Hematopoietic multipotent progenitor cell treated with erythropoietin and hydrocortisone succinate and interleukin-3 and kit ligand, for 6 days (in vitro differentiated cells): Measurements from ENCODE around the gene TGIF1.

Experiments used
- DNase-seq: peaks from one replicate; pipeline ENCODE4 v3.0.0-alpha.2; 2015

Gene TGIF1

GRCh38 chr18:3486512-3486911 lies 36.5 kb downstream of the TGIF1 start:
- DNase-seq = peak; percentile 60

- DNase-seq = no peak
These were observed 39.5 kb downstream of the TGIF1 start for GRCh38 chr18:3489462-3489861.

DNA sequence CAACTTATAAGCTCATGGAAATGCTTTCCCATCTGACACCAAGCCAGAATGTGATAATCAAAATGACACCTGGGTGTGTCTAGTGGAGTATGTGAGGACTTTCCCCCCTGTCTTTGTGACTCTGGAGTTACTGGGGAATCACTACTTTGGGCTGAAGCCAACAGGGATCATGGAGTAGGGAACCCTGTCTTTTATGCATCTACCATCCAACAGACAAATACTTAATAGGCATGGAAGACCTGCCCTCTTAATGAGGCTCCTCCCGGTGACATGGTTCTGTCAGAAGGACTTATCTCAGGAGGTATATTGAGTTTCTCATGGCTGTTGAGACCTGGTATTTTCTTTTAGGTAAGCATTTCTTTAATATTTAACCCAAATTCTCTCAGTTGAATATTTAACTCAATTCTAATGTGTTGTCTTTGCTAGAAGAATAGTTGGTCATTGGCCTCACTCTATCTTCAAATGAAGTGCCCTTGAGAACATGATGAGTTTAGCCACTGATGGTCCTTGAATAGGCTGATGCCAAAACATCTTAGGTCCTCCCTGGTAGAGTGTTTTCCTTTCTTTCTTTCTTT lies 42.1 kb downstream of the TGIF1 start:
- DNase-seq = no peak

- DNase-seq = no peak
These were observed 42.7 kb downstream of the TGIF1 start for GRCh38 chr18:3492721-3493120.

DNA sequence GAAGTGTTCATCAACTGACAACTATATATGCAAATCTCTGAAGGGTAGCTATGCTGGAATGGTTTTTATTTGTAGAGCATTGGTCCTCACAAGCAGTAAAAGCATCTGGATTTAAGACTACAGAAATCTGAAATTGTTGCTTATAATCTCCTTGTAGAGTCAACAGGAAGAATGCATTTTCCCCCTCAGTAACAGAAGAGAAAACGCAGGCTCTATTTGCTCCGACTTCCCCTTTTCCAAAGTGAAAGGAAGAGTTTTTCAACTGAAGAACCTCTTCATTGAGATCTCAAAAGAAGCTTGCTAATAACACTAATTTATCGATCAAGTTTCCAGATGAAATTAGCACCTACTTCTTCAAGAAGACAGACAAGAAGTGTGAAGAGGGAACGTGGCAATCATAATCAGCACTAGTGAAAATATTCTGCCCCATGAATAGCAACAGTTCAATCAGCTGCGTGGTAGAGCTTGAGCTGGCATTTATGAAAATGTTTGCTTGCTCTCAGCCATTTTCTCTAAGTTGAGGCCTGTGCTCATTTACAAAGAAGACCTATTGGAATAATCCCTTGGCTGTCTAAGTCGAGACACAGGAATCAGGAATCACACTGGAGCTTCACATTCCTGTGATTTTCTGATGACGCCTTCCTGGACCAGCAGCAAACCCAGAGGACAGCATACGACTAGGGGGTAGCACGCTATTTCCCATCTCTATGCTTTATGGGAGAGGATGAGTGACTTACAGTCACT lies 43.7 kb downstream of the TGIF1 start:
- peak; percentile 51 for DNase-seq

DNA sequence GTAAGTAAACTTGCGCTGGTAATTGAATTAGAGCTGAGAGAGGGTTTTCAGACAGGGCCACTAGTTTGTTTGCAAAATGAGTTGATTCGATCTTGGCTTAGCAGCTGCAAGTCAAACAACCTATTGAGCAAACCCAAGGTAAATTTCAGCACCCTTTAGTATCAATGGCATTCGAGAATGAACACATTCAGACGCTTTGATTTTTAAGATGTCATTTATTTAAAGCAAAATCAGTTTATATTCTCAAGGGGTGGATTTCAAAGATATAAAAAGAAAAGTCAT lies 44.2 kb downstream of the TGIF1 start:
- DNase-seq = no peak

DNA sequence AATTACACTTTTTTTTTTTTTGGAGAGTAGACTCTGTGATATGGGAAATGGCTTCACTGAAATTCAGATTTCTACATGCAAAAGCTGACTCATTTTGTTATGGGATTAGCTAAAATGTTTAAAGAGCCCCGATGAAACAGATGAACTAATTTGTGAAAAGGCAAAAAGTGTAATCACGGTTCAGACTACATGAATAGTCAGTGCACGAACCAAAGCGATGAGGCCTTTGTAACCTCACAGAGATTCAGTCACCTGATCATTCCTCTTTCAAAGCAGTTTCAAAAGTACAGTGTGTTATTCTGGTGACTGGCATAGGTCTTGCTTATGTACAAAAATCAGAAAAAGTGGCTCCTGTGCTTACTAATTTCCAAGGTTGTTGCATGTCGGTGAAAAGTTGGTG lies 44.6 kb downstream of the TGIF1 start:
- no peak for DNase-seq

DNA sequence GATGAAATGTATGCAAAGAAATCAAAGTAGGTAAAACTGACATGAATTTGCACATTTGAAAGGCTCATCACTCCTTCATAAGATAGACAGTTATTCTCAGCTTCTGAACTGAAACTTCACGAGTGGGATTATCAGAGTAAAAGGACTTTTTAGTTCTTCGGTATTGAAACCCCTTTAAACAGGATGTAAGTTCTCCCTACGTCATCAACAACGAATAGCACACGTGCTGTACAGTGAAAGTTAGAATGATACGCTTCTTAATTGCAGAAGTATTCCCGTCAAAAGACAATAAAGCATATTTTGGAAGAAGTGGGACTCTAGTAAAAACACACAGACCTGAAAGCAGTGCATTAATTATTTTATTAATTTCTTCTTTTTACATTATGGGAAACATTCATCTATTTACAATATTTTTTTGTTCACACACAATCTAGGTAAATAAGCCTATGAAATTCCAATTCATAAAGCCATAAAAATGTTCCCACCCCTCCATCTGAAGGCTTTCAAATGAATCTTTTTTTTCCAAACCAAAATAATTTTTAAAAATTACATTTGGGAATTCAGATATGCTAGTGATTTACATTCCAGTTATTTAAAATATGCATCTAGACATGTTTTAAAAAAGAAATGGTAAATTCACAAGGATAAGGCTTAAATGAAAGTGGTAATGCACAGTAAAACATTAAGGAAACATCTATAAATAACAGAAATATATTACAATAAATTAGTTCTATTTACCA lies 45.9 kb downstream of the TGIF1 start:
- DNase-seq = no peak

DNA sequence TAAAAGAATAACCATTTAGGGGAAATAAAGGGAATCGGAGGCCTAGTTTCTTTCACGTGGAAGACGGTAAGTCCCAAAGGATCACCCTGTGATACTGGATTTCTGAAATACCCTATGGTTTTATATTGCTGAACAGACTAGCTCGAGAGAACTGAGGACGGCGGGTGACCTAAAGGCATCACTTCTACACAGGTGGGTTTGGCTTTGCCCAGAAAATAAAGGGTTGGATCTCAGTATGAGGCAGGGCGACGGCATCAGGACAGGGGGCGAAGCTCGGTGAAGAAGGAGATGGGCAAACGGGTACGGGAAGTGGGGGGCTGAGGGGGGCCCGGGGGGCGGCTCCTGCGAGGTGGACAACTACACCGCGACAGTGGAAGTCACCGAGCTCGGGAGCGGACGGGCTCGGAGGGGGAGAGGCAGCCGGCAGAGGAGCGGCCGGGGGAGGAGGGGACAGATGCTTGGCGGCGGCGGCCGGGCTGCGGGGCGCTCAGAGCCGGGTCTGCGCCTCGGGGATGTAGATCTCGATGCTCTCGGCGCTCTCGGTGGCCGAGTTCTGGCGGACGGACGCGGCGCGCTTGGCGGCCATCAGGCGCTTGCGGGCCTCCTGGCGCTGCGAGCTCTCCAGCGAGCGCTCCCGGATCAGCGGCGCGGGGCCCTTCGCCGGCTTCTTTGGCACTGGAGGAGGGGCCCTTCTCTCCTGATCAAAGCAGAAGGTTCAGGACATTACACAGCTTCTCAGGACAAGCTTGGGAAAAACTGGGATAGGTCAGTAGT lies 48.9 kb downstream of the TGIF1 start:
- DNase-seq = peak; percentile 50

DNA sequence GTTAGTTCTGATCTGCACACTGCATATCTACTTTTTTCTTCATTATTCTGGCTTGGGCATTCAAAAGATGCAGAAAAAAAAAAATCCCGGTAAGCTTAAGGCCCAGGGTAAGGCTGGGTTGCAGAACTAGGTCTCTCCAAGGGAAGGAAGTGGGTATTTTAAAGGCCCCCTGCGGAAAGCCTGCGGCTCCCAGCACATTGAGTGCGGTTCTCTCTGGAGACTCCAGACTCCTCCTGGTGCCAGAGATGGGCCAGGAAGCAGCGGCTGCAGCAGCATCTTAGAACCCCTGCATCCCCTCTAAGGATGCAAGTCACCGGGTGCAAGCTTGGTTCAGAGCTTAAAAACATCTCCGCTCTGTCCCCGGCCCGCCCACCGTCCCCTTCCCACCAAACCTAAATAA lies 49.5 kb downstream of the TGIF1 start:
- DNase-seq = no peak

DNA sequence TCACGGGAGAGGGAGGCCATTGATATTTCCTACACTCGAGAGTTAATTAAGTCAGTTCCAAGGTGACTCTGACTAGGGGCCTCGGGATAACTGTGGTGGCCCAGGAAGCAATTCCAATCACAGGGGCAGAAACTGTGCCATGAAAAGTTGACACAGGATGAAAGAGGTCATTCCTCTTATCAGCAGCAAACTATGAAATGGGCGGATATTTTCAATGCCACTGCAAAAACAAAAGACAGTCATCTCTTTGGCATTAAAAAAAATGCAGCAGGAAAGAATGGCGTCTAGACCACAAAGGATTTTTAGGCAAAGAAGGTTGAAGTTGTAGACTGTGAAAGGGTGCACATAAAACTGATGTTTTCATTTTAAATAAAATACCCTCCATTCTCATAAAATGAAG lies 50.0 kb downstream of the TGIF1 start:
- no peak for DNase-seq

DNA sequence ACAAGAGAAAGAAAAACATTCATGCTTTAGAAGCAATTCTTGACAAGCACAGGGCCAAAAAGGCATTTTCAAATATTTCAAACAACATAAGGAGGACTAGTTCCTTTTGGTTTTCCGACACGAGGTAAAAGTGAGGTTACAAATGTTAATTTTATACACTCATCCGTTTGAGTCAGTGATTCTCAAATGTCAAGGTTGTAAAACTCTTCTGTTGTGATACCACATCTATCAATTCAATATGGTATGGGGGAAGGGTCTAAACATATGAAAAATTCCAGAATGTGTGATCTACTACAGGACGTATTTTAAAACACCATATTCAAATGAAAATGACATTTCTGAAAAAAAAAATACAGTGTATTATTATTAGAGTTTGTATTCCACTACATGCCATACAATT lies 52.7 kb downstream of the TGIF1 start:
- no peak for DNase-seq

- DNase-seq = no peak
These were observed 54.7 kb downstream of the TGIF1 start for GRCh38 chr18:3504637-3505036.

DNA sequence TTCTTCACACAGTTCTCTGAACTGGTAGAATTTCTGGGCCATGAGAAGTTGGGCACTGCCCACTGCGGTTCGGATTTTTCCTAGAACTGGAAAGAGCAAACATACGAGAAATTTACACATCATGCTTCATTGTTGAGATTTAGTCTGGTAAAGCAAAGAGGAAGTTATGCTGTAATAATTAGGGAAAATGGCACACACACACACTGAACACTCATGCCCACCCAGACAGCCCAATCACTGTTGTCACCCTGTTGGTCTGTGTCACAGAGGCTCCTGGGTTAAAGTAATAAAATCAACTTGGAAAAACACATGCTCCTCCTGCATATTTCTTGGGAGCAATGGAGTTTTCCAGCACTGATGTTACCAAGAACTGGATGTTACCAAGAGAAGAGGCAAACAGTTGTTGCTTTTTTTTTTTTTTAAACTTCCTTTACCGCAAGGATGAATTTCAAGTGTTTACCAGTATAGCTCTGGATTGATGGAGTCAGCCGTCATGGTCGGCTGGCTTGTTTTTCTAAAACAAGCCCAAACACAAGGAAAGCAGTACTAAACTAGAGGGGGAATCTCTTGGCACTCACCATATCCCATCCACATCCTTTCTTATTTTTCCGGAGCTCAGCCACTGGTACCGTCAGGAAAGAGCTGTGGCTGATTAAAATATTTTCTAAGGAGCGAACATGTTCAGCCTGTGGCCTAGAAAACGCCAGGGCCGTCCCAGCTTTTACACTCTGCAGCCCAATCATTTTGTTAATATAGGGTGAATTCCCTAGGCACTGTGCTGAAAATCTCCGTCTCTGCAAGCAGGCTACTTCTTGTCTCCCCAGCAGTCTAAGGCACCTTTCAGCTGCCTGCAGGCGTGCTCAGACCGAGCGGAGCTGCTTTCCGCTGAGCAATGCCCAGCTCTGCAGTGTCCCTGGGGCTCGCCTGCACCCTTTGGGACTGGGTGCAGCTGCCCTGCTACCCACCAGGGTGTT lies 58.9 kb downstream of the TGIF1 start:
- no peak for DNase-seq
